Naive B cell (primary cell): ENCODE data around the gene UBE2Q1. TPM values are rescaled to one million over a fixed set of nuclear protein-coding genes. Genes with fewer than 3 reads are reported as not detected.

Source experiments
- ATAC-seq, 2 donors: fragments of 150-1000 bp; cut with Tn5 transposase; 2 replicates each; pipeline ENCODE4 v1.10.0; 2021; ENCODE audit warnings: low read depth in 2 of 2, mild to moderate bottlenecking in 2 of 2, moderate library complexity in 2 of 2
- DNase-seq: peaks from one replicate; pipeline ENCODE4 v3.0.0; 2022
- H3K27ac Mint-ChIP-seq, 6 donors: one replicate each; pipeline ENCODE4 v1.8.0; 2020 to 2022; ENCODE audit warnings: mild to moderate bottlenecking in 6 of 6, mixed read lengths in 6 of 6, moderate library complexity in 5 of 6, inconsistent platforms in 2 of 6
- H3K27me3 Mint-ChIP-seq, 3 donors: one replicate each; pipeline ENCODE4 v1.8.0; 2021 to 2022; ENCODE audit warnings: mixed read lengths in 3 of 3, mild to moderate bottlenecking in 1 of 3
- H3K36me3 Mint-ChIP-seq, 2 donors: one replicate each; pipeline ENCODE4 v1.8.0; 2020 to 2022; ENCODE audit warnings: mixed read lengths in 2 of 2, inconsistent platforms in 1 of 2, mild to moderate bottlenecking in 1 of 2
- H3K4me1 Mint-ChIP-seq, 3 donors: one replicate each; pipeline ENCODE4 v1.8.0; 2020 to 2022; ENCODE audit warnings: mixed read lengths in 3 of 3, inconsistent platforms in 1 of 3, mild to moderate bottlenecking in 1 of 3, moderate library complexity in 1 of 3
- H3K4me3 Mint-ChIP-seq, 8 donors: one replicate each; pipeline ENCODE4 v1.8.0; 2020 to 2022; ENCODE audit warnings: mild to moderate bottlenecking in 8 of 8, mixed read lengths in 8 of 8, moderate library complexity in 8 of 8, inconsistent platforms in 2 of 8
- H3K9me3 Mint-ChIP-seq, 7 donors: one replicate each; pipeline ENCODE4 v1.8.0; 2020 to 2022; ENCODE audit warnings: mixed read lengths in 7 of 7, mild to moderate bottlenecking in 5 of 7, inconsistent platforms in 2 of 7, moderate library complexity in 1 of 7
- polyA plus RNA-seq, 6 donors: library from polyadenylated mRNA; unstranded; fragments of 300-500 nt; fragmentation: Illumina TruSeq; gene quantifications; one replicate each; pipeline ENCODE4 v1.2.3, GENCODE V29; 2021; ENCODE audit warnings: low read depth in 6 of 6

Gene UBE2Q1
- polyA plus RNA-seq, 6 donors from 2014 or later, result 7.3 to 13.6 (median 10.8) TPM

GRCh38 chr1:154589780-154590179 lies 31.3 kb upstream of the UBE2Q1 start:
- Mint-ChIP-seq H3K27me3 (no peaks in the 10 kb centered on the region), H3K9me3 (no peaks in the 10 kb centered on the region), H3K36me3 (peaks cover 44 to 68% of the 10 kb centered on the region in 2 donors), H3K27ac (no peak overlapping the region), H3K4me1 (peaks cover 0 to 9% (median 5%) of the 10 kb centered on the region in 3 donors), H3K4me3 (no peak overlapping the region)
- ATAC-seq (no peak), DNase-seq (no peak)

- Mint-ChIP-seq H3K9me3 (no peaks in the 10 kb centered on the region), H3K4me1 (peaks cover 0 to 5% (median 5%) of the 10 kb centered on the region in 3 donors), H3K4me3 (no peak overlapping the region), H3K27ac (peak overlapping the region in 2 of 6 donors; percentile 57 to 73), H3K27me3 (no peaks in the 10 kb centered on the region), H3K36me3 (peaks cover 27 to 60% of the 10 kb centered on the region in 2 donors)
- DNase-seq (no peak), ATAC-seq (no peak)
Measured at GRCh38 chr1:154586641-154587040, 28.2 kb upstream of the UBE2Q1 start.

GRCh38 chr1:154586231-154586630 lies 27.8 kb upstream of the UBE2Q1 start:
- Mint-ChIP-seq H3K4me1 (peaks cover 0 to 5% (median 5%) of the 10 kb centered on the region in 3 donors), H3K9me3 (no peaks in the 10 kb centered on the region), H3K4me3 (no peak overlapping the region), H3K27me3 (no peaks in the 10 kb centered on the region), H3K36me3 (peaks cover 25 to 60% of the 10 kb centered on the region in 2 donors), H3K27ac (no peak overlapping the region)
- DNase-seq, result no peak
- ATAC-seq, result no peak

GRCh38 chr1:154584267-154584994 lies 26.0 kb upstream of the UBE2Q1 start:
- peak in 1 of 2 donors; percentile 43 for ATAC-seq
- no peak overlapping the region for H3K27ac Mint-ChIP-seq

GRCh38 chr1:154583773-154584172 lies 25.3 kb upstream of the UBE2Q1 start:
- ATAC-seq (no peak), DNase-seq (no peak)
- no peaks in the 10 kb centered on the region for H3K9me3 Mint-ChIP-seq
- no peak overlapping the region for H3K27ac Mint-ChIP-seq
- peaks cover 21 to 52% of the 10 kb centered on the region in 2 donors for H3K36me3 Mint-ChIP-seq
- no peaks in the 10 kb centered on the region for H3K27me3 Mint-ChIP-seq
- no peak overlapping the region for H3K4me3 Mint-ChIP-seq
- peaks cover 2 to 7% (median 5%) of the 10 kb centered on the region in 3 donors for H3K4me1 Mint-ChIP-seq

More at GRCh38 chr1:154584267-154584994, 26.0 kb upstream of the UBE2Q1 start:
- Mint-ChIP-seq H3K27me3 (no peaks in the 10 kb centered on the region), H3K4me1 (peaks cover 0 to 7% (median 5%) of the 10 kb centered on the region in 3 donors), H3K4me3 (no peak overlapping the region), H3K36me3 (peaks cover 21 to 55% of the 10 kb centered on the region in 2 donors), H3K9me3 (no peaks in the 10 kb centered on the region)
- no peak for DNase-seq

DNA sequence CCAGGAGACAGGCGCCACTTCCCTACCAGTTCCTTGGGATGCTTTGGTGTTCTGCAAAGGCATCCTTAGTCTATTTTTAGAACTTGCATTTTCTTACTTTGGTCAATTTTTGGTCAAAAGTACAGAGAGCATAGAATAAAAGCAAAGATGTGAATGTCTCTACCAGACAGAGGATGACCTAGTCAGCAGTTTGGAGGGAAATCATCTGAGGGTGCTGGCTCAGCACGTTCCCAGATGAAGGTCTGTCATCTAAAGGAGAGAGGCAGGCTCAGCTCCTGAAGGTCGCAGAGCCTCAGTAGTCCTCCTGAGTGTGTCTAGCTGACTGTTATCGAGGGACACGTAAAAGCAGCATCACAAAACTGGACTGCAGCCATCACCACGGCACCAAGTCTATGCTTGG lies 24.4 kb upstream of the UBE2Q1 start:
- H3K4me1 Mint-ChIP-seq, result peaks cover 4 to 7% (median 5%) of the 10 kb centered on the region in 3 donors
- H3K36me3 Mint-ChIP-seq, result peaks cover 21 to 48% of the 10 kb centered on the region in 2 donors
- ATAC-seq (no peak), DNase-seq (no peak)
- no peaks in the 10 kb centered on the region for H3K27me3 Mint-ChIP-seq
- H3K9me3 Mint-ChIP-seq, result no peaks in the 10 kb centered on the region
- no peak overlapping the region for H3K4me3 Mint-ChIP-seq
- peak overlapping the region in 1 of 6 donors; percentile 20 for H3K27ac Mint-ChIP-seq

GRCh38 chr1:154581766-154582165 lies 23.3 kb upstream of the UBE2Q1 start:
- no peak overlapping the region for H3K4me3 Mint-ChIP-seq
- peak overlapping the region in 1 of 6 donors; percentile 60 for H3K27ac Mint-ChIP-seq
- peaks cover 4 to 7% (median 5%) of the 10 kb centered on the region in 3 donors for H3K4me1 Mint-ChIP-seq
- no peak for DNase-seq
- H3K36me3 Mint-ChIP-seq, result peaks cover 13 to 37% of the 10 kb centered on the region in 2 donors
- H3K27me3 Mint-ChIP-seq, result no peaks in the 10 kb centered on the region
- ATAC-seq, result no peak
- no peaks in the 10 kb centered on the region for H3K9me3 Mint-ChIP-seq

GRCh38 chr1:154579374-154579773 lies 20.9 kb upstream of the UBE2Q1 start:
- no peaks in the 10 kb centered on the region for H3K9me3 Mint-ChIP-seq
- no peak for ATAC-seq
- peak overlapping the region in 2 of 6 donors; percentile 6 to 75 for H3K27ac Mint-ChIP-seq
- no peak for DNase-seq
- H3K4me1 Mint-ChIP-seq, result peaks cover 4 to 9% (median 5%) of the 10 kb centered on the region in 3 donors
- H3K4me3 Mint-ChIP-seq, result no peak overlapping the region
- H3K27me3 Mint-ChIP-seq, result peaks cover 0 to 4% (median 3%) of the 10 kb centered on the region in 3 donors
- H3K36me3 Mint-ChIP-seq, result peaks cover 0 to 13% of the 10 kb centered on the region in 2 donors

DNA sequence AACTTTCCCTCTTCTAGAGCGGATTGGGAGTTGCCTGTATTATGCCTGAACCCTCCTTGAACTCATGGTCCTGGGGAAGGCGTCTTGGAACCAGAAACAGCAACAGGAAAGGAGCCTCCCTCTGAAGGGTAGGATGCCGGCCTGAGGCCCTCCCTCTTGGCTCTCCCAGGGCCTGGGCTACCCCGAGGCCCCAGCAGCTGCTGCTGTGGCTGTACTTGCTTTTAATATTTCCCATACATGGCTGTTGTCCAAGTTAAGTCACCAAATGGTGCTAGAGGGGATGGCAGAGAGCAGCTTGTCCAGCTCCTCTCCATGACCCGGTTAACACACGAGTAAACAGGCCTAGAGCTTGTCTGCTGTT lies 19.6 kb upstream of the UBE2Q1 start:
- Mint-ChIP-seq H3K4me1 (peaks cover 4 to 10% (median 5%) of the 10 kb centered on the region in 3 donors), H3K4me3 (no peak overlapping the region), H3K27me3 (peaks cover 5 to 10% (median 7%) of the 10 kb centered on the region in 3 donors), H3K36me3 (peaks cover 0 to 8% of the 10 kb centered on the region in 2 donors), H3K27ac (peak overlapping the region in 1 of 6 donors; percentile 54), H3K9me3 (peaks cover 0 to 2% (median 0%) of the 10 kb centered on the region in 7 donors)
- no peak for DNase-seq
- no peak for ATAC-seq

DNA sequence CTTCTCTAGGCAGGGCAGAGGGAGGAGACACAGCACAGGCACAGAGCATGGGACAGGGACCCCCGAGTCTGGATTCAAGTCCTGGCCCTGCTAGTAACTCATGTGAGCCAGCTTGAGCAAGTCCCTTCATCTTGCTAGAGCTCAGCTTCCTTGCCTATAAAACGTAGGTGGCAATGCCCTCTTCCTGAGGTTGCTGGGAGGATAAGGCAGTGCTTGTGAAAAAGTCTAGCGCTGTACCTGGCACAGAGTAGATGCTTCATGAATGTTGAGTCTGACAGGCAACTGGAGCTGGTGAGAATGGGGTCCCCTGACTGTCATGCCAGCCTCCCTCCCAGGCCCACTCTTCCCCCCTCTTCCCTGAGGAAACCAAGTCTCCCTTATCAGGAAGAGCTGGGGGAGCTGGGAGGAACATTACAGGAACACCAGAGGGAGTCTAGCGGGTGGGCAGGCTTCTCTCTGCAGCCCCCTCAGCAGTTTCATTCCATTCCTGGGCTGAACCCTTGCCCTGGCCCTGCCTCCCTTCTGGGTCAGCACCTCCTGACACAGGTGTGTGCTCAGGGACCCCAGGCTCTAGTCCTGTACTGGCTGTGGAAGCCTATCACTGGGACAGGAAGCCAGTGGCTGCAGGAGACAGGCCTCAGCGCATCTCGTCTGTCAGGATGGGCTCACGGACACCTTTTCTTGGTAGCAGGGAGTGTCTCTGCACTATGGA lies 19.0 kb upstream of the UBE2Q1 start:
- no peak overlapping the region for H3K4me3 Mint-ChIP-seq
- no peak overlapping the region for H3K27ac Mint-ChIP-seq
- H3K27me3 Mint-ChIP-seq, result peaks cover 7 to 10% (median 10%) of the 10 kb centered on the region in 3 donors
- peaks cover 0 to 2% (median 0%) of the 10 kb centered on the region in 7 donors for H3K9me3 Mint-ChIP-seq
- ATAC-seq, result no peak
- peaks cover 0 to 8% of the 10 kb centered on the region in 2 donors for H3K36me3 Mint-ChIP-seq
- no peak for DNase-seq
- H3K4me1 Mint-ChIP-seq, result peaks cover 4 to 10% (median 5%) of the 10 kb centered on the region in 3 donors

- H3K9me3 Mint-ChIP-seq, result peaks cover 0 to 2% (median 0%) of the 10 kb centered on the region in 7 donors
- H3K27me3 Mint-ChIP-seq, result peaks cover 10 to 23% (median 20%) of the 10 kb centered on the region in 3 donors
- no peak overlapping the region for H3K27ac Mint-ChIP-seq
- no peak for DNase-seq
- no peak overlapping the region for H3K4me3 Mint-ChIP-seq
- no peak for ATAC-seq
- H3K36me3 Mint-ChIP-seq, result peaks cover 0 to 8% of the 10 kb centered on the region in 2 donors
- peaks cover 4 to 10% (median 5%) of the 10 kb centered on the region in 3 donors for H3K4me1 Mint-ChIP-seq
Measured at GRCh38 chr1:154575951-154576566, 17.6 kb upstream of the UBE2Q1 start.

GRCh38 chr1:154575147-154575927 lies 16.9 kb upstream of the UBE2Q1 start:
- no peak for DNase-seq
- Mint-ChIP-seq H3K4me3 (peak overlapping the region in 1 of 8 donors; percentile 5), H3K9me3 (peaks cover 0 to 2% (median 0%) of the 10 kb centered on the region in 7 donors), H3K27me3 (peaks cover 10 to 29% (median 27%) of the 10 kb centered on the region in 3 donors), H3K27ac (peak overlapping the region in 1 of 6 donors; percentile 20), H3K4me1 (peaks cover 4 to 10% (median 5%) of the 10 kb centered on the region in 3 donors), H3K36me3 (peaks cover 0 to 8% of the 10 kb centered on the region in 2 donors)
- ATAC-seq, result no peak
